T-helper 2 cell treated with Interferon-gamma antibody and Interleukin-4, amounts not matched to agents 100 ng/mL and 5 ng/mL, for 36 hours (primary cell): ENCODE data around the gene COL9A3. TPM values are rescaled to one million over a fixed set of nuclear protein-coding genes. Genes with fewer than 3 reads are reported as not detected.

Experiments used
- intact Hi-C: fragments of 100-400 bp; cut with micrococcal nuclease; formaldehyde crosslinking; loops from one replicate; pipeline ENCODE4 v1.15.1; 2023
- total RNA-seq: library from RNA; stranded (reverse); gene quantifications from 2 replicates; pipeline ENCODE4 v1.2.3, GENCODE V29; 2022

Gene COL9A3
- total RNA-seq, 1 donor from 2014 or later: 0.89 TPM

GRCh38 chr20:62890444-62890843 lies 73.6 kb downstream of the COL9A3 start:
- intact Hi-C loops: no loop called here

Other genes with a start within 250 kb of the COL9A3 start
- 57.2 and 58.0 TPM in 2 replicates for gene SLCO4A1, start 174.5 kb upstream of the COL9A3 start, total RNA-seq
- gene NTSR1, start 108.2 kb upstream of the COL9A3 start, total RNA-seq: 0.23 and 0.34 TPM in 2 replicates
- 15.2 TPM in 2 replicates for gene MRGBP, start 20.6 kb upstream of the COL9A3 start, total RNA-seq
- 77.5 and 79.2 TPM in 2 replicates for gene OGFR, start 12.2 kb upstream of the COL9A3 start, total RNA-seq
- 7.2 and 7.5 TPM in 2 replicates for gene TCFL5, start 44.8 kb downstream of the COL9A3 start, total RNA-seq
- gene DIDO1, start 109.5 kb downstream of the COL9A3 start, total RNA-seq: 69.7 and 72.8 TPM in 2 replicates
- 34.9 and 35.3 TPM in 2 replicates for gene GID8, start 121.1 kb downstream of the COL9A3 start, total RNA-seq
- gene SLC17A9, start 135.7 kb downstream of the COL9A3 start, total RNA-seq: 11.0 and 12.8 TPM in 2 replicates
- not detected in 2 replicates for gene BHLHE23, start 189.9 kb downstream of the COL9A3 start, total RNA-seq